HG03571 (cell line): ENCODE measurements around the gene UNC119.

ENCODE experiments used
- ATAC-seq: cut with Tn5 transposase; IDR thresholded peaks from one replicate; pipeline ENCODE4 v1.9.1; 2021; ENCODE audit not compliant: unreplicated experiment

Gene UNC119

DNA sequence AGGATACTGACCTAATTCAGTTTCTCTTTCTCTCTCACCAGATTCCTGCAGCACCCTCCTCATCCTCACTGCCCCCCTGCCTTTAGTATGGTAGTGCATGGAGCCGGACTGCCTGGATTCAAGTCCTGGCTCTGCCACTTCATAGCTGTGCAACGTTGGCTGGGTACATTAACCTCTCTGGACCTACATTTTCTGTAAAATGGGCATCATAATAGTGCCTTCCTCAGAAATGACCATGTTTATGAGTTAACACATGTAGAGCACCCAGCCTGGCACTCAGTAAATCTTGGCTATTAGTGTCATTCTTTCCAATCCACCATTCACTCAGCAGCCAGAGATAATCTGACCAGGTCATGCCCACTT is 7.3 kb downstream of the UNC119 start:
- ATAC-seq: no peak

DNA sequence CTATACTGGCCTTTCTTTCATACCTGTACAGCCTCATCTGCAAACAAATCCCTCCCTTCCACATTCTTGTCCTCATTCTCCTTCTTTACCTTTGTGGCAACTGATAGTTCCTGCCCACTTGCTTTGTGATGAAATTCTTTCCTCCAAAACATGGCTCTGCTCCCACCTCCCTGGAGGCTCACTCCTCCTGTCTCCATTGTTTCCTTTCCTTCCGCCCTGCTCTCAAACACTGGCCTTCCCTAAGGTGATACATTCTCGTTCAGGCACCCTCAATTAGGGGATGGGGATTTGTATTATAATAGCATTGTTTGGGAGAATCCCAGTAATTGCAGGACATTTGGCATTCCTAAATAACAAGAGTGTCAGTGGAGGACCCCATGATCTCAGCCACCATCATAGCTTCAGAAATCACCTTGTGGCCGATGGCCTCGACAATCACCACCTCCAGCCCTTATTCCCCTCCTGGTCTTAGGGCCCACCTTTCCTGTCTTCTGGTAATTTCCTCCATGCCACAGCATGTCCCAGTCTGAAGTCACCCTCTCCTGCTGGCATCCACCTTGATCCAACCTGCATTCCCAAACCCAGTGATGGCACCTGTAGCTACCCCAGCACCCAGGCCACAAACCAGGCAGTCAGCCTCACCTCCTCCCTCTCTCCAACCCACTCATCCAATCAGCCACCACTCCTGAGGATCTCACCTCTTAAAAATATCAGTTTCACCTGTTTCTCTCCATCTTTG is 7.9 kb downstream of the UNC119 start:
- no peak for ATAC-seq

DNA sequence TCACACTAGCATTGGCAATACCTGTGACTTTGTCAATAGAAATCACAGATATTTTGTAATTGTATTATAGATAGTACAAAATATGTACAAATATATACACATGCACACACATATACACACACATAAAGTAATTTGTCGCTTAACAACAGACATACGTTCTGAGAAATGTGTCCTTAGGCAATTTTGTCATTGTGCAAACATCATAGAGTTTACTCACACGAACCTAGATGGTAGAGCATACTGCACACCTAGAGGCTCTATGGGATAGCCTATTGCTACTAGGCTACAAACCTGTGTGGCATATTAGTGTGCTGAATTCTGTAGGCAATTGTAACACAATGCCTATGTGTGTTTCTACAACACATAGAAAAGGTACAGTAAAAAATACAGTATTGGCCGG is 11.0 kb downstream of the UNC119 start:
- no peak for ATAC-seq

DNA sequence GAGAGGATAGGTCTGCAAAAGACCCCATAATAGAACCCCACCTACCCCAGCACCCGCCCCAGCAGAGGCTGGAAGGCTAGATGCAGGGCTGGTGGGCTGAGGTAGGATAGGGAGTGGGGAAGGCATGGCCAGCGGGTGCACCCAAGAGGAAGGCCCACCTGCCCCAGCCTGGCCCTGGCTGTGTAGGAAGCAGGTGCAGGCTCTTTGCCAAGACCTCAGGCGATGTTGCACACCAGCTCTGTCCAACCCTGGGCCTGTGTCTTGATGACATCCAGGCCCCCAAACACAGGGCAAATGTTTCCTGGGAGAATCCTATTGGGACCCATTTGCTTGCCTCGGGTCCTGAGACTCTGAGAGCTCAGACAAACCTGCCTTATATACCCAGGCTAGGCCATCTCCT is 12.2 kb downstream of the UNC119 start:
- ATAC-seq: no peak

DNA sequence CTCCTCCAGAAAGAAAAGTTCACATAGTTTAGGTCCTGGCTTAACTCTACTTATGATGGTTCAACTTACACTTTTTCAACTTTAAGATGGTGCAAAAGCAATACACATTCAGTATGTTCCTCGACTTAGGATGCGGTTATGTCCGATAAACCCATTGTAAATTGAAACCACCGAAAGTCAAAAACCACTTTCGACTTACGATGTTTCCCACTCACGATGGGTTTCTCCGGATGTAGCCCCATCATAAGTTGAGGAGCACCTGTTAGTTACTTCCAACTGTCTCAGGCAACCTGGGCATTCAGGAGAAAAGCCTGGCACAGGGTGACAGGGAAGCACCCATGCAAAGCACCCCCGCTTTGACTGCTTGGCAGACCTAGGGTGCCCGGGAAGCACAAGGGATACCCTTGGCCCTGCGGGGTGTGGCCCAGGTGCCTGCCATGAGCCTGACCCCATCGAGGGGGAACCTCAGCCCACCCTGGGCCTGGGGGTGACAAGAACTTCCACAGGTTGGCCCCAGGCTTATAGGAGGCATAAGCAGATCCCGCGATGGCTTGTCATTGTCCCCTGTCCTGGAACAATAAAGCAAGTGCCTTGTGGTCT is 14.0 kb downstream of the UNC119 start:
- no peak for ATAC-seq

DNA sequence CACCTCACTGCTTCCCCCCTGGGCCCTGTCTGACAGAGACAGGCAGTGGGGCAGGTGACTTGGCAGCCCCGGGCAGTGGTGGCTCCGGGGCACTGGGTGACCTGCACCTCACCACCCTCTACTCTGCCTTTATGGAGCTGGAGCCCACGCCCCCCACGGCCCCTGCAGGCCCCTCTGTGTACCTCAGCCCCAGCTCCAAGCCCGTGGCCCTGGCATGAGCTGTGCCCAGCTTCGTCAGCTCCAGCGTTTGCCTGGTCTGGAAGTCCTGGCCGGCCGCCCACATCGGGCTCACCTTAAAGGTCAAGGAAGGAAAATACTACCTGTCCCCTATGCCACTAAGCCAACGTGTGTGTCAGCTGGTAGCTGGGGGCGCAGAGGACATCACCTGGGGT is 15.2 kb downstream of the UNC119 start:
- no peak for ATAC-seq

DNA sequence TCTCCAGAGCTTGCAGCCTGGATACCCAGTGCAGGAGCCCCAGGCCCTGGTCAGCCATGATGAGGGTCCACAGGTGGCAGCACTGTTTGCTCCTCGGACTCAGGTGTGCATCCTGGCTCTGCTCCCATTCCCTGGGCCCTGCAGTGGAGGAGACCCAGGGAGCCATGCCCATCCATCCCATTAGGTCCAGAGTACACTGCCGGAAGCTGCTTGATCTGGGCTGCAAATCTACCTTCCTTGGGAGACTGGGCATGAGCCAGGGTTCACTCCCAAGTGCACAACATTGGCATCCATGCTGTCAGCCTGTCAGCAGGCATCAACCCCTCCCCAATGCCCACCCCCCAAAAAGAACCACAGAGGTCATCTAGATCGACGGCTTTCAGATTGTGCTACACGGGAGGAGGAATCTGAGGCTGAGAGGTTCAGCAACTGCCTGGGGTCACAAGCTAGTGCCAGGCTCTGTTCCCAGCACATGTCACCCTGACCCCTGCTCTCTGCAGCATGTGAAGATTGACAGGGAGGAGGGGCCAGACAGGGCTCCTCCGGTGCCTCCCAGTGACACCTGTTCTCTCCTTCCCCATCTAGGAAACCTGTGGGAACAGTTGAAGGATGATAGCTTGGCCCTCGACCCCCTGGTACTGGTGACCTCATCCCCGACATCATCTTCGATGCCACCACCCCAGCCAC is 15.7 kb downstream of the UNC119 start:
- no peak for ATAC-seq

DNA sequence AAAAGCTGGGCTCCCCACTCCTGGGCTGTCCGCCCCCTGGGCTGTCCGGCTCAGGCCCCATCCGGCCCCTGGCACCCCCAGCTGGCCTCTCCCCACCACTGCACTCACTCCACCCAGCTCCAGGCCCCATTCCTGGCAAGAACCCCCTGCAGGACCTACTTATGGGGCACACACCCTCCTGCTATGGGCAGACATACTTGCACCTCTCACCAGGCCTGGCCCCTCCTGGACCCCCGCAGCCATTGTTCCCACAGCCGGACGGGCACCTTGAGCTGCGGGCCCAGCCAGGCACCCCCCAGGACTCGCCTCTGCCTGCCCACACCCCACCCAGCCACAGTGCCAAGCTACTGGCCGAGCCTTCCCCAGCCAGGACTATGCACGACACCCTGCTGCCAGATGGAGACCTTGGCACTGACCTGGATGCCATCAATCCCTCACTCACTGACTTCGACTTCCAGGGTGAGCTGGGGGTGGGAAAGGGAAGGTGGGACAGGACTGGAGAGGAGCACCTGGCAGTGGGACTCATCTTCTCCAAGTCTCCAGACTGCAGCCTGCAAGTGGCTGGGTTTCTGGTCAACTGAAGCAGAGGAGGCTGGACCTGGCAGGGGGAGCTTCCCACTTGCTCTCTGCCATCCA is 17.6 kb downstream of the UNC119 start:
- ATAC-seq: no peak

DNA sequence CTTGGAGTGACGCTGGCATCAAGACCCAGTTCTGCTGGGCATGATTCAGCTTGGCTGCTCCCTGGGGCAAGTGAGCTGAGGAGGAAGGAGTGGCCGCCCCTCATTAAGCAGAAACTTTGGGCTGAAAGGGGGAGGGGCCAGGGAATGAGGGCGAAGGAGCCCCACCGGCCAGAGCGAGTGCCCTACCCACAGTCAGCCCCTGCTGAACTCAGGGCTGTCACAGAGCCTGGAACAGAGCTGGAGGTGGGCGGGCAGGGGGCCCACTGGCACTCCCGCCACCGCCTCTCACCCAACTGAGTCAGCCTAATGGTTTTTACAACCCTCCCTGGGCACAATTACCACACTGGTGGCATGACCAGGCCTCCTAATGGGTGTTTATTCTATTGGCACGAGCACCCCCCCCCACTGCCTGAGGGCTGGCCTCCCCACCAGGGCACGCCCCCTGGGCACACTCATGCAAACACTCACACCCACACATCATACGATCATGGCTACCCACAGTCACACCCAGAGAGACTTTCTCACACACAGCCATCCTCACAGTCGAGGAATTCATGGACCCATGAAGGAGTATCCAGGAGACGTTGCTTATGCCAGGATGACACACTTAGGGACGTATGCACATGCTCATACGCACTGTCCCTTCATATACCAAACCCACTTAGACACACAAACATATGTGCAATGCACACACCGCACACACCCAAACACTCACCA is 19.2 kb downstream of the UNC119 start:
- no peak for ATAC-seq

DNA sequence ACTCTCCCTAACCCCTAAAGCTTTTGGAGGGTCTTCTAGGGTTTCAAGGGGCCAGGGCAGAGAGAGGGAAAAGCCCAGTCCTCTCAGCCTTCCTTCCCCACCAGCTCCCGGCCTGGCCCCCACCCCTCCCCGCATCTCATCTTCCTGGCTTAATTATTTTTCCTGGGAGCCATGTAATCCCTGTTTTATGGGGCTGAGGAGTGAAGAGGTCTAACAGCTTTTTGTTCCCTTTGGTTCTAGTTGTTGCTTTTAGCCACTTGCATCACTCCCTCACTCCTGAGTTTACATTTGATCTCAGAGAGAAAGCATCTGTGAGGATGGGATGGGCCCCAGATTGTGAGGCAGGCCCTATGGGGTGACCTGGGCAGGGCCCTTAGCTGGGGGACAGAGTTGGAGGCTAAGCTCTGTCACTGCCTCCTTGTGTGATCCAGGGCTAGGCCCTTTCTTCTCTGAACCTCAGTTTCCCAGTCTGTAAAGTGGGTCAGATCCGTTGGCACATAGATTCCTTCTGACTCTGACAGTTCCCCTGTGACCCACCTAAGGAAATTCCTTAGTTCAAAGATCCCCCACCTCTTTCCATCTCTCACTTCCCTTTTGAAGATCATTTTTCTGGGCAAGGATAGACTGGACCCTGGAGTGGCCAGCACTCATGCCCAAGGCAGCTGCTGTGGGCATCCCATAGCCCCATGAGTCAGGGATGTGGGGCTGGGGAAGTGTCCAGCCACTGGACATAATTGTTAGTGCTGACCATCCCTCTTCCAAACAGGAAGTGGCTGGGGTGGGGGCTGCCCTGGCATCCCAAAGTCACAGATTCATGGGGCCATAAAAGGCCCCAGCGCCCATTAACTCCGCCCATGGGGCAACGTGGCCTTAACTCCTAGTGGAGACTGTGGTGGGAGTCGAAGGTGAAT is 20.1 kb downstream of the UNC119 start:
- ATAC-seq: no peak

DNA sequence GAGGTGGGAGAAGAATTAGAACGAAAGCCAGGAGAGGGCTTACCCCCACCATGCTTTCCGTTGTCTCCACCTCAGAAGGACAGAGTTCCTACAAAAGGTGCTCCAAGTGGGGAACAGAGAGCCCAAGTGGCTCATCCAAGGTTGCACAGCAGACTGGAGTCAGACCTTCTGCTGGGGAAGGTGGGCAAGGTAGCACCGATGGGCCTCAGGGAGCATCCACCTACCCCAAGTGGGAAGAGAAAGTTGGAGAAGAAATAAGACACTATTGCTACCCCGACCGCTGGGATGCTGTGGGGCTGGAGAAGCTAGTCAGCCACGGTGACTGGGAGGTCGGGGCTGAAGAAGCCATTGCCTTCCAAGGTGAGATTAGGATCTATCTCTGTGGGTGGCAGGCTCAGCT is 21.5 kb downstream of the UNC119 start:
- ATAC-seq: no peak

DNA sequence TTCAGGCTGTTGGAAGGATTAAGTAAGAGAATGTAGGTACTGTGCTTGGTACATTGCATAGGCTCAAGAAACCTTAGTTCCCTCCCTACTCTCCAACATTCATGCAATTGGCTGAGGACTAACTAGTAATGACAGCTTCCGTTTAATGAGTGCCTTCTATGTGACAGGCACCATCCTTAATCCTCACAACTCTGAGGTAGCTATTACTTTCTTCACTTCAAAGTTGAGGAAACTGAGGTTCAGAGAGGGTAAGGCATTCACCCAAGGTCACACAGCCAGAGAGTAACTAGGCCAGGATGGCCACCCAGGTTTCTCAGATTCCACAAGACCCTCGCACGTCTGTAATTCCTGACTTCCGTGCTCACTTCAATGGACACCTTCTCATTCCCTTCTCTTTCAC is 22.2 kb downstream of the UNC119 start:
- ATAC-seq: no peak

DNA sequence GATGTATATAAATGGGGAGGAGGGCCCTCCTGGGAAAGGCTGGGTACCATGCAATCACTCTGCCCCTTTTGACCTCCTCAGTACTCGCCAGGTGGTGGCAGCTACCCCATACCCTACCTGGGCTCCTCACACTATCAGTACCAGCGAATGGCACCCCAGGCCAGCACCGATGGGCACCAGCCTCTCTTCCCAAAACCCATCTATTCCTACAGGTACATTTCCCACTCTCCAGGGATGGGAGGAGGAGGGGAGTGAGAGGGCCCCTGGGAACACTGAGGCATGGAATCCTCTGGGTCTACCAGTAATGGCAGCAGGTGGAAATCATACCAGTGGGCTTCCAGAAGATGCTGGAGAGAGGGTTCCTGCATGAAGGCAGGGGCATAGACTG is 23.4 kb downstream of the UNC119 start:
- ATAC-seq: no peak

DNA sequence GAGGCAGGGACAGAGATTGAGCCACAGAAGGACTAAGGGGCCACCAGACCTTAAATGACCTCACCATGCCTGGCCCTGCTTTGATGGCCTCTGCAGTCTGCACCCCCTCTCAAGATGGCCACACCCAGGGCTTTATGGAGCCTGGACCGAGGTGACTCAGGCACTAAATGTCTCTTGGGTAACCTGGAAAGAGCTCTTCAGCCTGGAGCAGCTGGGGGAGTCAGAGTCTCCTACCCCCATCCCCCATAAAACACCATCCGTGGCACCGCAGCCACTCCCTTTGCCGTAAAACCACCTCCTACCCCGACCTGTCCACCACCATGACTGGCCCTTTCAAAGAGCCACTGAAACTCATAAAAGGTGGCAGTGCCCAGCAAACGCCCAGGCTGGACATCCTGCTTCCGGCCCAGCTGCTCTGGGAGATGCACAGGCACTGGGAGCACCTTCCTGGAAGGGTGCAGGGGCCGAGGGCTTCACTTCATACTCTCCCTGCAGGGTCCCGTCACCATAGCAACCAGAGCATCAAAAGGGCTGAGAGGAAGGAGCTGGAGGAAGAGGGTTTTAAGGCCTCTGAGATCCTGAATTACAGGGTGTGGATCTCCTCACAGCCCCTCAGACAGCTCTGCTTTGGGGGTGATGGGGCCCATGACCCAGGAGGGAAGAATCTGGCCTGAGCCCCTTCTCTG is 24.0 kb downstream of the UNC119 start:
- no peak for ATAC-seq

DNA sequence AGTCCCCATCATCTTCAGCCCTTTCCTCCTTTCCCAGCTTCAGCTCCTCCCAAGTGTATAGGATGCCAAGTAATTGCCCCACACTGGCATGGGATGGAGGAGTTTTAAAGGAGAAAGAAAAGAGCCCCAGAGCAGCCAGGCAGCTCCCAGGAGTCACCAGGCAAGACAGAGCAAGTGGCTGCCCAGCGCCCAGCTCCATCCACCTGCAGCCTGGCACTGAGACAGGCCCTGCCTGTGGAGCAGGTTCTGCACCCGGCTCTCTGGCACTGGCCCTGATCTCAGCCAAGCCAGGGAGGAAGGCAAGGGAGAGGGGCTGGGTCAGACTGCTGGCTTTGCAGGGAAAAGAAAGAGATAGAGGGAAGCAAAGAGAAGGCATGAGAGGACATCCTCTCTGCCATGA is 24.6 kb downstream of the UNC119 start:
- no peak for ATAC-seq

DNA sequence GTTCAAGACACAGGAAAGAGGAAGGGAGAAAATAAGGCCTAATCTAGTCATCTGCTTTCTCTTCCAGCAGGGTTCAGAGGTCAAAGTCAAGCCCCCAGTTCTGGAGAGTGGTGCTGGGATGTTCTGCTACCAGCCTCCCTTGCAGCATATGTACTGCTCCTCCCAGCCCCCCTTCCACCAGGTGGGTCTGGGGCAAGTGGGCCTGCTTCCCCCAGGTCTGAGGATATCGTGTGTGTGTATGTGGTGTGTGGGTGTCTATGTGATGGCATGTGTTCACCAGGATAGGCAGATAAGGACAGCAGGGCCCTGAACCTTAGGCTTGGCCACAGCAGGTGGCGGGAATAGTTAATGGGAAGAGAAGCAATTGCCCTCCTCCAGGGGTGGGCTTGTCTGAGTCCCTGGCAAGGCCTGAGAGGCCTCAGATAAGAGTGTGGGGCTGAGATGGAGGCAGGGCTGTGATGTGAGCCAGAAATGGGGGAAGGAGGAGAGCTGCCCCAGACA is 25.2 kb downstream of the UNC119 start:
- no peak for ATAC-seq

DNA sequence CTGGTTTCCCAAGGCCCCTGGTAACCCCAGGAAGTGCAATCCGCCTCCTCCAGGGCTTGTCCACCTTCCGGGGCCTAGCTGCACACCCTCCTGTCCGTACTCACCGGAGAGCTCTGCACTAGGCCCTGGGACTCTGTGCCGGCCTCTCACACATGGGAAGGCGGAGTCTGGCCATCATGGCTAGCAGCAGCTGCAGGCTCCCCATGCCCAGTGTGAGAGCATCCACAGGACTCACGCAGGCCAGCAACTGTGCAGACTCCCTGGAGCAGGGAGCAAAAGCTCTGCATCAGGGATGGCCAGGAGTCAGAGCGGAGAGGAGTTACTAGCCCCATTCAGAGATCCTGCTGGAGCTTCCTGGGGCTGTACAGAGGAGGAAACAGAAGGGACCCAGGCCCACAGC is 26.0 kb downstream of the UNC119 start:
- no peak for ATAC-seq

DNA sequence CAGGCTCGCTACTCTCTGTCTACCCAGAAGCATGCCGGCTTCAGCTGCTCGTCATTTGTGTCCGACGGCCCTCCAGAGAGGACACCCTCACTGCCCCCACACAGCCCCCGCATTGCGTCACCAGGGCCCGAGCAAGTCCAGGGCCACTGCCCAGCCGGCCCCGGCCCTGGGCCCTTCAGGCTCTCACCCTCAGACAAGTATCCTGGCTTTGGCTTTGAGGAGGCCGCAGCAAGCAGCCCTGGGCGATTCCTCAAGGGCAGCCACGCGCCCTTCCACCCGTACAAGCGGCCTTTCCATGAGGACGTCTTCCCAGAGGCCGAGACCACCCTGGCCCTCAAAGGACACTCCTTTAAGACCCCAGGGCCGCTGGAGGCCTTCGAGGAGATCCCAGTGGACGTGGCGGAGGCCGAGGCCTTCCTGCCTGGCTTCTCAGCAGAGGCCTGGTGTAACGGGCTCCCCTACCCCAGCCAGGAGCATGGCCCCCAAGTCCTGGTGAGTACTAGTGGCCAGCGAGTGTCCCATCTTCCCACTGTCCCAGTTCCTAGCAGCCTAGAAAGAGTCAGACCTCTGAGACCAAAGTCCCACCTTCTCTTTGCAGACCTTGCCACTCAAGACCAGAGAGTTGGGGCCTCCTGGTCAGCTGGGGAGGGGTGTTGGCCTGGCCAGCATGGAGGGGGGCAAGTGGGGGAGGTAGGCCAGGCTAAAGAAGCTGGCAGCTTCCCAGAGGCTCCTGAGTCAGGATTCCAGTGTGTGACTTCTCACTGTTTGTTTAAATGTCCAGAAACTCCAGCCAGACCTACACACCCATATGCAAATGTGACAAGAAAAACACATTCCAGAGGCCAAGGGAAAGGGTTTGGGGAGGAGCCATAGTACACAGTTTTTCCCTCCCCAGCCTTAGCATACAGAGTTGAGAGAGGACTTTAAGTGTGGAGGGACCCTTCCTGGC is 27.7 kb downstream of the UNC119 start:
- ATAC-seq: no peak

DNA sequence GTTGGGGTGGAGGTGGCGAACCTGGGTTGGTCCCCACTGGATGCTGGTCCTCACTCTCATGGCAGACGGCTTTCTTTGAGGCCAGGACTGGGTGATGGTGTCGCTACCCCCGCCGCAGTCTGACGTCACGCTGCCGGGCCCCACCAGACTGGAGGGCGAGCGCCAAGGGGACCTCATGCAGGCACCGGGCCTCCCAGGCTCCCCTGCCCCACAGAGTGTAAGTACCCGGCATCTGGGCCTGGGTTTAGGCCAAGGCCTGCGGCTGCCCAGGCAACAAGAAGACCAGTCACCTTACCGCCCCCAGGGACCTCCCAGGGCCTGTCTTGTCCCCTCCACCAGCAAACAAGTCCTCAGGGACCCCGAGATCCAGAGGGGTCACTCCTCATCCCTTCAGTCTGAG is 28.5 kb downstream of the UNC119 start:
- ATAC-seq: no peak
